HTR-8/SVneo (cell line): ENCODE measurements around the gene RNF5.
A peak's percentile ranks its signal among the peaks of the same experiment; 100 is the strongest.
"Not testable (repeated sequence)": the region's sequence is repeated elsewhere in the genome, so short reads cannot be mapped to it uniquely, and the experiment has no call there.

Experiments
- DNase-seq: peaks from one replicate; pipeline ENCODE4 v3.0.0; 2011; ENCODE audit warnings: low spot score, mixed read lengths; ENCODE audit not compliant: insufficient read length
- FAIRE-seq: peaks from 2 replicates; lab custom pipeline; 2011; peaks lifted over from hg19 to GRCh38; lab: Jason Lieb, UNC

Gene RNF5

DNA sequence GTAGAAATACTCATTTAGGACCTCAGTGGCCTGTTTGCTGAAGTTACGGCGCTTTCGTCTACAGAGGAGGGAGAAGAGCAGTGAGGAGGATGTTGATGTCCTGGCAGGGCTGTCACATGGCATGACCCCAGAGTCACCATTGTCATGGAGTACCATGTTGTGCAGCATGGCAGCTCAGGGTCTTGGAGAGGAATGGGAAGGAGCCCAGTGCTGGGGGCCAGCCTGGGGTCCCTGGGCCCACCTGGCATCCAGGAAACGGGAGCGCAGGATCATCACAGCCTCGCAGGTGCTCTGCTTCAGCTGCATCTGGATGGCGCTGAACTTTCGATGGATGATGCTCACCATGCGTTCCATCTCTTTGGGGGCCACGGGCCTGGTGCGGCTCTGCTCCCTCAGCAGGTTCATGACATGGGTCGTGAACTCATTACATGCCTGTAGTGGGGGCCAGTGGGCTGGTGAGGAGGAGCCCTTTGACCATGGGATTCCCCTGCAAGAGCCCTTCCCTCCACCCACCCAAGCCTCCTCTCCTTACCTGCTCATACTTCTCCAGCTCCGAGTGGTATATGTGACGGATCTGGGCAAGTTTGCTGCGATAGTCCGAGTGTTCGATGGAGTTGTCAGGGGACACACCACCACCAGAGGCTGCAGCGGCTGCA, 9.6 kb downstream of the RNF5 start:
- DNase-seq, FAIRE-seq: not testable (repeated sequence)

DNA sequence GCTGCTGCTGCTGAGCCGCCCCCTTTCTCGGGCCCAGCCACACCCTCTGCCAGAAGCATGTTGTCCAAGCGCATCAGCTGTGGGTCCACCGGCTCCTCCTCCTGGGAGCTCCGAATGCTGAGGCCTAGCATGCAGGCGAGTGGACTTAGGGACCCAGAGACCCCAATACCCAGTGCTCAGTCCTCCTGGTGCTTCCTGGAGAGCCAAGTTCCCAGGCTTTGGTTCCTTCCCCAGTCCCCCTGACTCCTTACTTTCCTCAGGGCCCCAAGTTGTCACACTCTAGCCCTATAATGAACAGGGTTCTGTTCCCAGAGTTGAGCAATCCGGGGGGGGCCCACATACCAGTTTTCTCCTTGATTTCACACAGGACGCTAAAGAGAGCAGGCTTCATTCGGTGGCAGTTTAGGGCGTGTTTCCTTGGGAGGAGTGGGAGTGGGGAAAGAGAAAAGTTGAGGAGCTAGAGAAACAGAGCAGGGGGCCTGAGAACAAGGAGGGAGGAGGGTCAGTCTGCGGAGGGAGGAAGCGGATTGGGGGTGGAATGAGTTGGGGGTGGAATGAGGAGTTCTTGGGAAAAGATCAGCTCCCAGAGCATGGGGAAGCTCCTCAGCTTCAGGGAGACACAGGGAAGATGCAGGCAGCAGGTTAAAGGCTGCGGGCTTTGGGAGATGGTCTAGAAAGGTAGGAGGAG, 10.3 kb downstream of the RNF5 start:
- FAIRE-seq (no peak), DNase-seq (no peak)

DNA sequence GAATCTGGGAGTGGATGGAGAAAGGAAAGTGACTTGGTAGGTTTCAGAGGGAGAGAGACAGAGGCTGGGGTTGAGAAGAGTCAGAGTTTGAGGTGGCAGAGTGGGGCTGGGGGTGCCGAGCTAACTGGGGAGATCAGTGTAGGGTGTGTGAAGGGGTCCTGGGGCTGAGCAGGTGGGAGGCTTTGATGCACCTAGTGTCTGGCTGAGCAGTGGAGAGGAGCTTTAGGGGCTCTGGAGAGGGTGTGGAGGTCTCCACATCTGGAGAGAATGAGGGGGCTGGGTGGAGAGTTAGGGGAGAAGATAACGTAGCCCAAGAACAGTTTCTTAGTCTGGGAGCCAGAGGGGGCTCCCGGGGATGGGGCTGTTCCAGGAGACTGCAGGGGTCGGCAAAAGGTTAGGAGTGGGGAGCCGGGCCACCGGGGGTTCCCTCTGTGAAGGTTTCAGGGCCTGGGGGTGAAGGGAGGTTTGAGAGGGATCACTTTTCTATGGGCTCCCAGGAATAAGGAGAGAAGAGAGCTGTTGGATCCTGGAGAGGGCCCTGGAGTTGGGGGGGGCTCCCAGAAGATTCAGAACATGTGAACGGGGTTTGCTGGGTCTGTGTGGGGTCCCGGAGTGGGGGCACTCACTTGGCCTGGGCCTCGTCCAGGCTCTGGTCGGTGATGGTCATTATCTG, 11.0 kb downstream of the RNF5 start:
- FAIRE-seq: no peak
- no peak for DNase-seq

DNA sequence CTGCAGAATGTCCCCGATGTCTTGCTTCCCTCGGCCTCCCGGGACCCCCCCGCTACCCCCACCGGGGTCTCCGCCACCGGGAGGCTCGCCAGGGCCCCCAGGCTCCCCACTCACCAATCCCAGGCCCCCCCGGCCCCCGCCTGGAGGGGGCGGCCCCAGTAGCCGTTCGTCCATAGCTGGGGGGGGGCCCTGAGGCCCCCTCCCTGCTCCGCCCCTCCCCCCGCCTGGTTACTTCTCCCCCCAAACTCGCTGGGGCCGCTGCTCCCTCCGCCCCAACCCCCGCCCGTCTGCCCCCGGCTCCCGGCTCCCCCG, 11.5 kb downstream of the RNF5 start:
- FAIRE-seq (no peak), DNase-seq (no peak)

DNA sequence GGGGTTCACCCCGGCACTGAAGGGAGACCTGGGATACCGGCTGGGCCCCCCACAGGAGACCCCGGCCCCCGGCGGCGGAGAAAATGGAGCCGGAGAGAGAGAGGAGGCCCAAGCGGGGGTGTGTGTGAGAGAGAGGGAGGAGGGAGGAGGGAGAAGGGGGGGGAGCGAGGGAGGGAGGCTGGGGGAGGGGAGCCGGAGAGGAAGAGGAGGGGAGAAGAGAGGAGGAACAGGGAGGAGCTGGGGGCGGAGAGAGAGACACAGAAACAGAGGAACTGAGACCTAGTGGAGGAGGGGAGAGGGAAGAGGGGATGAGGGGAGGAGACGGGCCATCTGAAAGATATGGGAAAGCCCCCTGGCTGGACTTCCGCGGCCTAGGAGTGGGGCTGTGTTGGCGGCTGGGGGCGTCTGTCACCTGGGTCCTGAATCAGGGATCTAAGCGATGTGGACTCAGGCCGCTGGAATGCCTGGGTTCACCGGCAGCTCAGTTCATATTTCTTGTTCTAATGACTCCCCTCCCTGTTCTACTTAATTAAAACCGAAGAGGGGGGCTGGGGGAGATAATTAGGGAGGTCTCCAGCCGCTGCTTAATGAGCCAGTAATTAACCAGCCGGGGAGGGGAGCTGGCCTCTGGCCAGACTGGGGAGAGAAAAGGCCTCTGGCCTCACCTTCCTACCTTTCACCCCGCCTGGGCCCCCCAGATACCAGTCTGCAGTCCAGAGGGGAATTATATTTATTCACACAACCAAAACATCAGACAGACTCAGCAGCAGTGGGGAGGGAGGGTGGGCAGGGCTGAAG, 12.0 kb downstream of the RNF5 start, which contains the start of gene PBX2:
Gene PBX2 (minus strand): TSS at position 149 of the 798 bp plus-strand sequence. CDS start 287 bp downstream, outside the sequence.
- DNase-seq: peak; percentile 70
- no peak for FAIRE-seq

DNA sequence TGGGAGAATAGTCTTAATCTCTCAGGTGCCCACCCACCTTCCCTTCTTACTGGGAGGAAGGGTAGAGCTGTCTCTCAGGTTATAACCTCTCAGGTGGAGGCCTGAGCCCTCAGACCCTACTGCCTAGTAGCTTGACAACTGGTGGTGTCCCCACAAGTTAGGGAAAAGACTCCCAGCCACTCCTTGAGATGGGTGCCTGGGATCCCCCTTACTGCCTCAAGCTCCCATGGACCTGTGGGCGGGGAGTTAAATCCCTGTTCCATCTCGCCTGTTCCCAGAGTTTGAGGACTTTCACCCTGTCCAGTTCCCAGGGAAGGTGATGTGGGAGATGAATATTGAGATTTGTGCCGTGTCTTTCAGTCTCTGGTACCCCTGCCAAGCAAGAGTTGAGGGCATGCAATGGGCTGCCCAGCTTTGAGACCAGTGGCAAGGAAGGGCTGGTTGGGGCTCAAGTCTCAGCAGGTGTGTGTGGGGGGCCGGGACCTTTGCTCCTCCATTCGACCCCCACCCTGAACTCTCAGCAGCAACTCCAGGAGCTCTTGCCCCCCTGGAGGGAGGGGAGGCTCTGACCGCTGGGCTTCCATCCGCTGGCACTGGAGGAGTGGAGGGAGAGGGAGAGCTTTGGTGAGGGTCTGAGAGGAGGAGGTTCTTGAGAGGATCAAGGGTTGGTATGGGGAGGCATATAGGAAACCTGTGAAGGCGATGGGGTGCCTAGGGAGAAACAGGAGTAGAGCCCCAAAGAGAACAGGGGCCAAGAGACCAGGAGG, 12.9 kb downstream of the RNF5 start:
- DNase-seq: no peak
- no peak for FAIRE-seq

DNA sequence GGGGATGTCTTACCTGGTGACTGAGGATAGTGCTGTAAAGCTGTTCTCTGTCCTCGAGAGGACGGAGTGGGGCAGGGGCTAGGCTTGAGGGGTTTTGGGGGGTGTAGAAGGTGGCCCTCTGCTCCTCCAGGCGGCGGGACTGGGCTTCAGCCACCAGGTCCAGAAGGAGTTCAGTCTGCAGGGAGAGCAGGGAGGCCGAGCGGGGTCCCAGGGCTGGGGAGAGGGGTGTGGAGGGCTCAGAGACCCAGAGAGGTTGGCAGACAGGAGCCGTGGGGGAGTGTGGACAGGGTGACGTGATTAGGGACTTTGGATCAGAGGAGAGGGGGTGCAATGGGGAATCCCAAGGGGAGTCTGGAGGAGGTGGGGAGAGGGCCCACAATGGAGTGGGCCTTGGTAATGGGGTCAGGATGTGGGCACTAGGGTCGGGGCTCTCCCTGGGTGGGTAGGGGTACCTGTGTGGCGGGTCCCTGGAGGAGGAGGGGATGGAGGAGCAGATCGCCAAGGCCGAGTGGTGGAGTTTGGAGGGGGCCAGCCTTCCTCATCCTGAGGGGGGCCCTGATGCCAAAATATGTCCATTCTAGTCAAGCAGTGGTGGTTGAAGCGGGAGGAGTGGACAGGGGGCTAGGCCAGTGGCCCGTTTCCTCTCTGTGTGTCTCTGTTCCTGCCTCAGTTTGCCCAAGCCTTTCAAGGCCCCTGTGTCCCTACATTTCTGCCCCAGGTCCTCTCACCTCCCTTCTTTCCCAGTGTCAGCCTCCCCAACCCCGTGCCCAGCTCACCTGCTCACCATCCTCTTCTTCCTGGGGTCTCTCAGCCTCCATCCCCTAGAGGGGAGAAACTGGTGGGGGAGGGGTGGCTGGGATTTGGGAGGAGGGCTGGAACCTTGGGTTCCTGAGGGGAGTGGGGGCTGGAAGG, 13.7 kb downstream of the RNF5 start:
- DNase-seq: no peak
- FAIRE-seq: no peak

DNA sequence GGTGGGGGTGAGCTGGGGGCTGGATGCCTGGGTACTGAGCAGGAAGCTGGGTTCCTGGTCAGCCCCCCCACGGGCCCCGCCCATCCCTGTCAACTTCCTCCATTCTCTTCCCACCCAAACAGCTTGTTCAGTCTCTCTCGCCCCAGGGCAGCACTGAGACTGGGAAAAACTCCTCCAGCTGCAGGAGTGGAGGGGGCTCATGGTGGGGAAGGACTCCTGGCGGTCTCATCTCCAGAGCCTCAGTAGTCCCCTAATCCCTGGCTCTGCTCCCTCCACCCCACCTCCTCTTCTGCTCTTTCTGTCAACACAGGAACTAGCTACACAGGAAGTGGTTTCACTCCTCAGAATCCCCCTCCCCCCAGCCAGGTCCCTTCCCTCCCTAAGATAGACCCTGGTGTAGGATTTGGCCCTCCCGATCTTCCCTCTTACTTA, 14.4 kb downstream of the RNF5 start, which contains the start of gene GPSM3:
Gene GPSM3 (minus strand): TSS at position 36 of the 432 bp plus-strand sequence. CDS start 130 bp downstream, outside the sequence.
- FAIRE-seq: no peak
- no peak for DNase-seq

DNA sequence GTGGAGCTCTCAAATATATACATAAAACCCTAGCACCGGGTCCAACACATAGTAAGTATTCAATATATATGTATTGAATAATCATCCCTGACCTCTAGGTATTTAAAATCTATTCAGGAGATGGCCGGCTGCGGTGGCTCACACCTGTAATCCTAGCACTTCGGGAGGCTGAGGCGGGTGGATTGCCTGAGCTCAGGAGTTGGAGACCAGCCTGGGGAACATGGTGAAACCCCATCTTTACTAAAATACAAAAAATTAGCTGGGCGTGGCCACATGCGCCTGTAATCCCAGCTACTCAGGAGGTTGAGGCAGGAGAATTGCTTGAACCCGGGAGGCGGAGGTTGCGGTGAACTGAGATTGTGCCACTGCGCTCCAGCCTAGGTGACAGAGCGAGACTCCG, 14.9 kb downstream of the RNF5 start:
- FAIRE-seq, DNase-seq: not testable (repeated sequence)

DNA sequence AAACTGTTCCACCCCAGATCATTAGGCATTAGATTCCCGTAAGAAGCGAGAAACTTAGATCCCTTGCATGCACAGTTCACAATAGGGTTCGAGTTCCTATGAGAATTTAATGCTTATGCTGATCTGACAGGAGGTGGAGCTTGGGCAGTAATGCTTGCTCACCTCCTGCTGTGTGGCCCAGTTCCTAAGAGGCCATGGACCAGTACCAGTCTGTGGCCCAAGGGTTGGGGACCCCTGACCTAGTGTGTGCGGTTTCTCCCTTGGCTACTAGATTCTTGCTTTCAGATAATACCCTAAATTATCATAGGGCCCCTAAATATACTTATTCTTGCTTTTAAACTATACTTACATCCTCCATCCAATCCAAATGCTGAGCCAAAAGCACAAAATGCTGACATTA, 16.2 kb downstream of the RNF5 start:
- FAIRE-seq: no peak
- no peak for DNase-seq

DNA sequence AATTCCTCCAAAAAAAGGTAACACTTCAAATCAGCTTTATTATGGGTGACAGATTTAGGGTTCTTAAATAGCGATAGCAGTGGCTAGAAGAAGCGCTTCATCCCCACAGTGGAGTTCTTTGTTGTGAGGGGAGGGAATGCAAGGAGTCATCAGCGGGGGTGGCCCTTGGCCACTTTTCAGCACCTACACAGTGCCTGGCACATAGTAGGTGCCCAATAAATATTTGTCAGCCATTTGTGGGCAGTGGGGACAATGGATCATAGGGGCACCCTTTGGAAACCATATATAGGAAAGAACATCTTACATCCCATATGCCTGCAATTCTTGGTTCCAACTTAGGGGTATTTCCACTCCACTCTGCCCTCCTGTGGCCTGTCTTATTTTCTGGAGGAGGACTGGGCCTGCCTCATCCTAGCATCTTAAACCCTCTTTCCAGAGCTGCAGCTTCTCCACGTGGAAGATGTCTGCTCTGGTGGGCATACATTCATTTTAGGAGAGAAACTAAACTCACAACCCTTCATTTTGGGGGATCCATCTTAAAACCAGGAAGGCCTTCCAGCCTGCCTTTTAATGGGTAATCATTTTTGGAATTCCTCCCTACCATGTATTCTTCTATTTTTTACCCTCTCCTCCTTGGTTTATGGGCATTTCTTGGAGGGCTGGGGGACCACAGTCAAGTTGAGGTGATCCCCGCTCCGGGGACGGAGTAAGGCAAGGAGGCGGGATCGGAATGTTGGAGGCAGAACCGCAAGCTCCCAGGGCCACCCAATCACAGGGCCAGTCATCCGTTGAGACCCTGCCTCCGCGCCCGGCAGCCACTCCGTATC, 16.8 kb downstream of the RNF5 start:
- DNase-seq: peak; percentile 97
- no peak for FAIRE-seq

DNA sequence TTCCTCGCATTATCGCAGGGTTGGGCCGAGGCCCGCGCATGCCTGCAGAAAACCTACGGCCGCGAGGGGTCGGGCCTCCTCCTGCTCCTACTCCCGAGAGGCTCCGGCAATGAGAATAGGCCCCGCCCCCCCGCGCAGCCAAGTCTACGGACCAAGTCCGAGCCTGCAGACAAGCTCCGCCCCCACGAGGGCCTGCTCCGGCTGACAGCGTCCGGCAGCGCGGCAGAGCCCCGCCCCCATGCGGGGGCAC, 17.4 kb downstream of the RNF5 start:
- peak; percentile 97 for FAIRE-seq
- DNase-seq: no peak

DNA sequence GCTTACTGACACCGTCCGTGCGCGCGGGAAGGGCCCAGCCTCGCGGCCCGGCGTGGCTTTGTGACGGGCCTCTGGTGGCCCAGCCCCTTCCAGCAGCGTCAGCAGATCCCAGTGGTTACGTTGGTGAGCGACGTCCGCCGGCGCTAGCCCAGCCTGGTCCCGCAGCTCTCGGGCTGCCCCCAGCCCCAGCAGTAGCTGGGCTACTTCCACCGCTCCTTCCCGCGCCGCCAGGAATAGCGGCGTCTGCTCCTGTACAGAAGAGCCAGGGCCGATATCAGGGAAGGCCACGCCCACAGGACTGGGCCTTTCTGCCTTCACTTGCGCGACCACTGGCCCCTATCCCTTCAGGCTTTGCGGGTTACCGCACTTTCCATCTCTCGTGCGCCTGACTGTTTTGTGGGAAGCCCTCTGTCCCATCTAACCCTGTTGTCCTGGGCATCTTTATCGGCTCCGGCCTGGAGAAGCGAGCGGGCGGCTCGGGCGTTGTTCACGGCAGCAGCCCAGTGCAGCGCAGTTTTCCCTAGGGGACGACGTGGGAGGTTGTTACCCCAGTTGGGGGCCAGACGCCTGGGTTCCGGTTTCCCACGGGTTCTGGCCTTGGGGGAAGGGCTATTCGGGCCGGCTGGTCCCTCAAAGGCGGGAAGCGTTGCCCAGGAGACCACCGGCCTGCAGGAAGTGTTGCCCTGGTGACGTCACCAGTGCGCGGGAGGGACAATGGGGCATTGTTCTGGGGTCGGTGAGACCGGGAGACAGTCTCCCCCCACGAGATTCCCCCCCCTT, 17.9 kb downstream of the RNF5 start:
- DNase-seq (peak; percentile 83), FAIRE-seq (peak; percentile 85)

DNA sequence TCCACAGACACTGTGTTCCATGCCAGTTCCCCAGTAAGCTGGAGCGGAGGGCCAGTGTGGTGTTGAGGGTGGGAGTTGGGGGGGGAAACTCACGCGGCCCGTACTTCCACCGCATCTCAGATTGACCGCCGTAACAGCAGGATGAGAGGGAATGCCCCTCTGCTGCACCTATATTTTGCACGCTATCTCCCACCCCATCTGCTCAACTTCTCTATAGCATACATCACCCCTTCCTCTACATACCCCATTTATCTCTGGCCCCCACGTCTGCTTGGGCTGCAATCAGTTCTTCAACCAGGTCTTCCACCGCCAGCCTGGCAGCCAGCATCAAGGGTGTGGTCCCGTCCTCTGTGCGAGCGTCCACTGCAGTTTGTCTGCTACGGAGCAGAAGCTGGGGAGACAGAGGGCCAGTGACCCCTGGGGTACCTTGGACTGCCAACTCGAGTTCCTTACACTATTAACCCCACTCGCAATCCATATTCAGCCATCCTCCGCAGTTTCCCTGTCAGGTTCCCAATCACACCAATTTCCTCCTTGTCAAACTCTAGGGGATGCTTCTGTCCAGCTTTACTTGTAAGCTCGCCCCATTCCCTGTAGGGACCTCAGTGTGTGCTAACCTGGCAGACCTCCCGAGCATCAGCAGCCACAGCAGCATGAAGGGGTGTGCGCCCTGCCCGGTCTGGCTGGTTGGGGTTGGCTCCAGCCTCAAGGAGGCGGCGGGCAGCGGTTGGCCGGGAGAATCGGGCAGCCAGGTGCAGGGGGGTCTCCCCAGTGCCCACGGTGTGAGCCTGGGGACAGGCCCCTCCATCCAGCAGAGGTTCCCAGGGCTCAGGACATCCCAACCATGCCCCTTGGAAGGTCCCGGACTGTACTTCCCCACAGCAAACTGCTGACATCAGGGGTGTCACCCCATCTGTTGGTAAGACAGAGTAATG, 18.7 kb downstream of the RNF5 start:
- FAIRE-seq (no peak), DNase-seq (no peak)

DNA sequence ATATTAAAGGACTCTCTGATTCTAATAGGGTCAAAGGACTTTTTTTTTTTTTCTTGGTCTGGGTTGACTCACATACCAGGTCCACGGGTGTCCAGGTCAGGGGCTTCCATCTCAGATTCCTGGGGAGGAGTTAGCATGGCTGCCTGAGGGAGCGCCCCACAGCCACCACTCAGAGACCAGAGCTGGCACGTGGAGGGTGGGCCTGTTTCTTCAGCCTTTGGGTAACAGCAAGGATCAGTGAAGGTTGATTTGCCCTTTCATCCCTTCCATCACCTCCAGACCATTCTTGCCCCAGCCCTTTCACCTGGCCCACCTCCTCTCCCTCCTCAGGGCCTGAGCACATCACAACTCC, 20.1 kb downstream of the RNF5 start:
- DNase-seq (no peak), FAIRE-seq (no peak)

DNA sequence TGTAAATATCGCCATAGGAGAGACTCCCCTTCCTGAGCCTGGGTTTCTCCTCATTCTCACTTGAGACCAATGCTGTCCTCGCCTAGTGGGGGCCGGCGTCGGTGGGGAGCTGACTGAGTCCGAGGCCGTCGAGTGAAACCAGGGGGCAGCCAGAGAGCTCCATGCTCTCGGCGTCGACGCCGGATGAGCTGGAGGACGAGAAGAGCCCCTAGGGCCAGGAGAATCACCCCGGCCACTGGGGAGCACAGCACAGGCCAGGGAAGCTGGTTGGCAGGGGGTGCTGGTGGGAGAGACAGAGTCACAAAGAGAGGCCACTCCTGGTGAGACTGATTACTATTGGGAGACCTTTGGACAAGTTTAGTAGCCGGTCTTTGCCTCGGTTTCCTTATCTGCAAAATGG, 20.7 kb downstream of the RNF5 start:
- FAIRE-seq (no peak), DNase-seq (no peak)
